HG02610 (cell line): ENCODE measurements around the gene OR2AP1.
"Not testable (repeated sequence)": the region's sequence is repeated elsewhere in the genome, so short reads cannot be mapped to it uniquely, and the experiment has no call there.

Experiments used
- ATAC-seq: cut with Tn5 transposase; IDR thresholded peaks from one replicate; pipeline ENCODE4 v1.9.1; 2021; ENCODE audit warnings: mild to moderate bottlenecking, moderate library complexity; ENCODE audit not compliant: unreplicated experiment

Gene OR2AP1

GRCh38 chr12:55572168-55572567 lies at the start of gene OR2AP1:
Gene OR2AP1, plus strand, starts transcription at chr12:55572468. Its CDS starts 1,947 bp downstream, at chr12:55574415.
- ATAC-seq = no peak

- not testable (repeated sequence) for ATAC-seq
Observed at GRCh38 chr12:55548235-55548634, 24.0 kb upstream of the OR2AP1 start.

- no peak for ATAC-seq
Observed at GRCh38 chr12:55548756-55549155, 23.5 kb upstream of the OR2AP1 start.

GRCh38 chr12:55549302-55549701 lies 23.0 kb upstream of the OR2AP1 start, which contains the start of gene OR6C4:
Gene OR6C4, plus strand, starts transcription at chr12:55549602. Its CDS starts 1,625 bp downstream, at chr12:55551227.
- no peak for ATAC-seq

GRCh38 chr12:55554296-55554695 lies 18.0 kb upstream of the OR2AP1 start:
- ATAC-seq = no peak

- not testable (repeated sequence) for ATAC-seq
Observed at GRCh38 chr12:55570060-55570459, 2.2 kb upstream of the OR2AP1 start.

GRCh38 chr12:55570689-55571088 lies 1.6 kb upstream of the OR2AP1 start:
- ATAC-seq = not testable (repeated sequence)

GRCh38 chr12:55582066-55582465 lies 9.8 kb downstream of the OR2AP1 start:
- no peak for ATAC-seq

GRCh38 chr12:55585817-55586216 lies 13.5 kb downstream of the OR2AP1 start:
- no peak for ATAC-seq

GRCh38 chr12:55590152-55590551 lies 17.9 kb downstream of the OR2AP1 start:
- ATAC-seq = not testable (repeated sequence)

GRCh38 chr12:55607821-55608594 lies 35.7 kb downstream of the OR2AP1 start:
- ATAC-seq = no peak

GRCh38 chr12:55610598-55610997 lies 38.3 kb downstream of the OR2AP1 start:
- no peak for ATAC-seq

- no peak for ATAC-seq
Observed at GRCh38 chr12:55612646-55613045, 40.4 kb downstream of the OR2AP1 start.

GRCh38 chr12:55614764-55615163 lies 42.5 kb downstream of the OR2AP1 start:
- ATAC-seq = no peak

GRCh38 chr12:55619354-55620138 lies 47.3 kb downstream of the OR2AP1 start:
- peak; percentile 55 for ATAC-seq

GRCh38 chr12:55624056-55624455 lies 51.8 kb downstream of the OR2AP1 start:
- peak; percentile 80 for ATAC-seq
